Measurements from ENCODE around the gene KPNA3.
"Not testable (repeated sequence)": the region's sequence is repeated elsewhere in the genome, so short reads cannot be mapped to it uniquely, and the experiment has no call there.

KPNA3 gene

DNA sequence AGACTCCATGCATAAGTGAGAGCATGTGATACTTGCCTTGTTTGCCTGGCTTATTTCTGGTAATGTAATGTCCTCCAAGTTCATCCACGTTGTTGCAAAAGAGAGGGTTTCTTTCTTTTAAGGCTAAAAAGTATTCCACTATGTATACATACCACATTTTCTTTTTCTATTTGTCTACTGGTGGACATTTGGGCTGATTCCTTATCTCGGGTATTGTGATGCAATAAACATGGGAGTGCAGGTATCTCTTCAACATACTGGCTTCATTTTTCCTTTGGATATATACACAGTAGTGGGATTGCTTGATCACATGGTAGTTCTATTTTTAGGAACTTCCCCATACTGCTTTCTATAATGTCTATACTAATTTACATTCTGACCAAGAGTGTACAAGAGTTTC is 51.6 kb downstream of the KPNA3 start:
- DNase-seq: no peak

DNA sequence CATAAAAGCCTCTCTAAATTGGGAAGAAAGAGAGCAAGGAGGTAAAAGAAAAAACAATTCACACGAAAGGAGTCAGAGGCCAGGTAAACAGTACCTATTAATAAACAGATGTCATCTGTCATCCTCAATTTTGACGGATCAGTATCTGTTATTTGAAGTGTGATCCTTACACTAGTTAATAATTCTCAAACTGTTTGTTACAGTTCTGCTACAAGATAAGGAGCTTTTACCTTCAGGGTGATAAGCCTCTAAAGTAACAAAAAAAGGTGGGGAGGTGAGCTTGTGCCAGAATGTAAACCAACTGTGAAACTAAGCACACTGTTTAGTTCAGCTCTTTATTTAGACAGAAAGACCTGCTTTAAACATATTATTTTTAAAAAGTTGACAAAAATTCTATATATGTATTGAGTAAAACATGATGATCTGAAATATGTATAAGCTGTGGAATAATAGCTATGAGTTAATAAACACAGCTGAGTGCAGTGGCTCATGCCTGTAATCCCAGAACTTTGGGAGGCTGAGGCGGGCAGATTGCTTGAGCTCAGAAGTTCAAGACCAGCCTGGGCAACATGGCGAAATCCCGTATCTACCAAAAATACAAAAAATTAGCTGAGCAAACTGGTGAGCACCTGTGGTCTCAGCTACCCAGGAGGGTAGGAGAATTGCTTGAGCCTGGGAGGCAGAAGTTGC is 52.8 kb downstream of the KPNA3 start:
- no peak for DNase-seq

DNA sequence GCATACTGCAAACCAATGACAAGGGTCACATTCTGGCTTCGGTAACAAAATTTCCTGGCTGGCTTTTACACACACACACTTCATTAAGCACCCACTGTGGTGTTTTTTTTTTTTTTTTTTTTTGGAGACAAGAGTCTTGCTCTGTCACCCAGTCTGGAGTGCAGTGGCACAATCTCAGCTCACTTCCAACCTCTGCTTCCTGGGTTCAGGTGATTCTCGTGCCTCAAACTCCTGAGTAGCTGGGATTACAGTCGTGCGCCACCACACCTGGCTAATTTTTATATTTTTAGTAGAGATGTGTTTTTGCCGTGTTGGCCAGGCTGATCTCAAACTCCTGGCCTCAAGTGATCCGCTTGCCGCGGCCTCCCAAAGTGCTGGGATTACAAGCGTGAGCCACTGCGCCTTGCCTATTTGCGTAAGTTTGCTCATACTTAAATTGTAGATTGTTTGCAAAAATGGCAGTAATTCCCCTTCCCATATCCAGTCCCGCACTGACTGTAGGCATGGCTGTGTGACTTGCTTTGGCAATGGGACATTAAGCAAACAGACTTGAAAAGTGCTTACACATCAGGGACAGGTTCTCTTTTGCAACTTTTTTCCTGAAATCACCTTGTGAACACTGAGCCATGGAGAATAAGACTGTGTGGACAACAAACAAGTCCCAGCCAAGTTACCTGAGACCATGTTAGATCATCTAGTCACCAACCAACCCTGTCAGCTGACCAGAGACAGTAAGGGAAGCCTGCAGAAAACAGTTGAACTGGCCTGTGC is 59.1 kb downstream of the KPNA3 start:
- DNase-seq: no peak

DNA sequence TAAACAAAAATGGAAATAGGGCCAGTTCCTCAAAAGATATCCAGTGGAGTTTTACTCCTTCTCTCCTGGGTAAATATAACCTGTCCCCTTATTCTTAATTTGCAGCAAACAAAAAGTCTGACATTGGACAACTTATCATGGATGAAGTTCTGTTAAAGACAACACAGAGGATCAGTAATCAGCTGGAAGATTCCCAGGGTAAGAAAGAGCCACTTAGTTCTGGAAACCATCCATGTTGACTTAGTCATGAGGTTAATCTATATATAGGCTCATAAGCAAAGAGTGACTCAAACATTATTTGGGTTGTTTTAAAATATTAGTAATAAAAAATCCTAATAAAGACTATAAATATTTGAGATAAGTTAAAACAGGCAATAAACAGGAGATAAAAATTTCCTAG is 60.7 kb downstream of the KPNA3 start:
- no peak for DNase-seq

DNA sequence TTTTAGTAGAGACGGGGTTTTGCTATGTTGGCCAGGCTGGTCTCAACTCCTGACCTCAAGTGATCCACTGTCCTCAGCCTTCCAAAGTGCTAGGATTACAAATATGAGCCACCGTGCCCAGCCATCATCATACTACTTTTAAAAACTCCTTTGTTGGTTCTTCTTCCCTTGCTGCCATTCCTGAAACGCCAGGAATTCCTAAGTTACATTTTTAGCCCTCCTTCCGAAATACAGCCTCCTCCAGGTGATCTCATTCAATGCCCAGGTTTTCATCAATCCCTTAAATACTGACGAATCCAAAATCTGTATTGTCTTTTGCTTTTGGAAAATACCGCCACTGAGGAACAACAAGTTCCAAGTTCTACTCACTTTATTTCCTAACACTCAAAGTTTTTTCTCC is 75.9 kb downstream of the KPNA3 start:
- no peak for DNase-seq

DNA sequence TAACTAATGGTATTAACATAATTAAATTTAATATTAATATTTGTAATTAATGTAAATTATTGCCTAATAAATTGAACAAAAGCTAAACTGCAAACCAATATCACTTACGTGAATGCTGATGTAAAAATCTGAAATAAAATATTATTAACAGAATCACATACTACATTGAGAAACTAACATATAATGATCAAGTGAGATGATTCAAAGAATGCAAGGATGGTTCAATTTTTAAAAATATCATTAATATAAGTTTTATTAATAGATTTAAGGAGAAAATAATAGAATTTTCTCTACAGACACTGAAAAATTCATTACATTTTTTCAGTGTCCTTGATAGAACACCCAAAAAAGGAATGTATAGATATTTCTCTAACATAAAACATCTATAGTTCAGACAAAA is 77.7 kb downstream of the KPNA3 start:
- DNase-seq: no peak

GRCh38 chr13:49711218-49711863 is 81.1 kb downstream of the KPNA3 start:
- no peak for DNase-seq

- not testable (repeated sequence) for DNase-seq
Observed at GRCh38 chr13:49704264-49704663, 88.2 kb downstream of the KPNA3 start.

GRCh38 chr13:49701491-49701890 is 91.0 kb downstream of the KPNA3 start:
- DNase-seq: no peak

- DNase-seq: no peak
Observed at GRCh38 chr13:49697468-49697867, 95.0 kb downstream of the KPNA3 start.

- DNase-seq: no peak
Observed at GRCh38 chr13:49694446-49694845, 98.0 kb downstream of the KPNA3 start.

GRCh38 chr13:49693877-49694276 is 98.6 kb downstream of the KPNA3 start:
- no peak for DNase-seq

- no peak for DNase-seq
Observed at GRCh38 chr13:49693191-49693733, 99.2 kb downstream of the KPNA3 start.

- peak in 1 of 2 experiments; percentile 51 for DNase-seq
Observed at GRCh38 chr13:49690995-49691784, 101.3 kb downstream of the KPNA3 start, which contains the start of gene EBPL. Gene EBPL (minus strand): TSS chr13:49691486. CDS start chr13:49691424, 62 bp downstream.

GRCh38 chr13:49690133-49690994 is 102.1 kb downstream of the KPNA3 start:
- DNase-seq: no peak

- no peak for DNase-seq
Observed at GRCh38 chr13:49683489-49683888, 109.0 kb downstream of the KPNA3 start.

DNA sequence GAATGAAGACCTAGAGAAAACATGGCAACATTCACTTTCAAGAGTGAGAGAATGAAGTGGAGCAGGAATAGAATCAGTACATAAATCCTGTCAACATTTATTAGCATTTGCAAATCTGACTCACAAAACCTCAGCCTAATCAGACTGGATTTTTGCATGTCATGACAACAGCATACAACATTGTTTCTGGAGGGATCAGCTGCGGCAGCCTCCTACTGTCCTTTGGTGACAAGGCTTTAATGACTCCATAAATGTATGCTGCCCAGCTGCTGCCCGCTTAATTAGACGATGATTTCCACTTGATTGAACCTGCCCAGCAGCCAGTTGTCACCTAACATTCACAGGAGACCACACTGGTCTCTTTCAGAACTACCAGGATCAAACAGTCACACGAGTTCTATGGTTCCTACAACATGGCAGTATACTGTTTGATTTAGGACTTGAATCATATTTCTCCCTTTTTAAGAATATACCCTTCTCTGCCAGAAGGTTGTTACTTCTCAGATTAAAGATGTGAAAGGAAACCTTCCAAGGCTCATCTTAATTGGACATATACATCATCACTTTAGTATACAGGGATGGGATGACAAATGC is 110.5 kb downstream of the KPNA3 start:
- no peak for DNase-seq

DNA sequence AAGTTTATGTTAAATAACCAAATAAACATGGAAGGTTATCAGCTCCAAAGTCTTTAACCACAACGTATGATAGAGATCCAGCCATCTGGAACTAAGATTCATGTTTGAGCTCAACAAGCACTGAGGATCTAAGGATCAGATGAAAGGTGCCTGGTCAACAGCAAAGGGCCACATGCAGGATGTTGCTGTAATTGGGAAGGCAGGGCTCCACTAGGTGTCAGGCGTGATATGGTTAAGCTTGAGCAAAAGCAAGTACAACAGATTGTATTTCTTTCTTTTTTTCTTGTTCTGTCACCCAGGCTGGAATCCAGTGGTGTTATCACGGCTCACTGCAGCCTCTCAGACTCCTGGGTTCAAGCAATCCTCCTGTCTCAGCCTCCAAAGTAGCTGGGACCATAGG is 113.2 kb downstream of the KPNA3 start:
- no peak for DNase-seq

DNA sequence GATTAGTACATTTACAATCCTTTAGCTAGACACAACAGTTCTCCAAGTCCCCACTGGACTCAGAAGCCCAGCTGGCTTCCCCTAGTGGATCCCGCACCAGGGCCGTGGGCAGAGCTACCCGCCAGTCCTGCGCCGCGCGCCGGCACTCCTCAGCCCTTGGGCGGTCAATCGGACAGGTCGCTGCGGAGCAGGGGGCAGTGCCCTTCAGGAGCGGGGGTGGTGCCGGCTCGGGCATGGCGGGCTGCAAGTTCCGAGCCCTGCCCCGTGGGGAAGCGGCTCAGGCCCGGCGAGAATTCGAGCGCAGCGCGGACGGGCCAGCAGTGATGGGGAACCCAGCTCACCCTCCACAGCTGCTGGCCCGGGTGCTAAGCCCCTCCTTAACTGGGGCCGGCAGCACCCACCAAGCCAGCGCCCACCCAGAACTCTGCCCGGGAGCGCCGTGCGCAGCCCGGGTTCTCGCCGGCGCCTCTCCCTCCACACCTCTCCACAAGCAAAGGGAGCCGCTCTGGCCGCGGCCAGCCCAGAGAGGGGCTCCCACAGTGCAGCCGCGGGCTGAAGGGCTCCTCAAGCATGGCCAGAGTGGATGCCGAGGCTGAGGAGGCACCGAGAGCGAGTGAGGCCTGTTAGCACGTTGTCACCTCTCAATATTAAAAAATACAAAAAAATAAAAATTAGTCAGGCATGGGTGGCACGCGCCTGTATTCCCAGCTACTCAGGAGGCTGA is 114.1 kb downstream of the KPNA3 start:
- no peak for DNase-seq

GRCh38 chr13:49676581-49677298 is 115.7 kb downstream of the KPNA3 start:
- no peak for DNase-seq

All from cerebellar nuclear complex (tissue), 1 donor.